ENCODE results near the gene NME9.

GRCh38 chr3:138270245-138270644 is 59.4 kb downstream of the NME9 start:
- TF ChIP-seq POLR2A (IDR thresholded peaks at IDR 0.05) (no peak), CTCF (IDR thresholded peaks at IDR 0.05) (no peak)
